ENCODE data around the gene GPR21.

Gene GPR21

GRCh38 chr9:123043081-123043939, 9.8 kb downstream of the GPR21 start:
- no peak overlapping the region for H3K27ac ChIP-seq
- TF ChIP-seq, protein P1, sequence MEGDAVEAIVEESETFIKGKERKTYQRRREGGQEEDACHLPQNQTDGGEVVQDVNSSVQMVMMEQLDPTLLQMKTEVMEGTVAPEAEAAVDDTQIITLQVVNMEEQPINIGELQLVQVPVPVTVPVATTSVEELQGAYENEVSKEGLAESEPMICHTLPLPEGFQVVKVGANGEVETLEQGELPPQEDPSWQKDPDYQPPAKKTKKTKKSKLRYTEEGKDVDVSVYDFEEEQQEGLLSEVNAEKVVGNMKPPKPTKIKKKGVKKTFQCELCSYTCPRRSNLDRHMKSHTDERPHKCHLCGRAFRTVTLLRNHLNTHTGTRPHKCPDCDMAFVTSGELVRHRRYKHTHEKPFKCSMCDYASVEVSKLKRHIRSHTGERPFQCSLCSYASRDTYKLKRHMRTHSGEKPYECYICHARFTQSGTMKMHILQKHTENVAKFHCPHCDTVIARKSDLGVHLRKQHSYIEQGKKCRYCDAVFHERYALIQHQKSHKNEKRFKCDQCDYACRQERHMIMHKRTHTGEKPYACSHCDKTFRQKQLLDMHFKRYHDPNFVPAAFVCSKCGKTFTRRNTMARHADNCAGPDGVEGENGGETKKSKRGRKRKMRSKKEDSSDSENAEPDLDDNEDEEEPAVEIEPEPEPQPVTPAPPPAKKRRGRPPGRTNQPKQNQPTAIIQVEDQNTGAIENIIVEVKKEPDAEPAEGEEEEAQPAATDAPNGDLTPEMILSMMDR (conservative IDR thresholded peaks at IDR 0.05): no peak
- TF ChIP-seq ZFX (IDR thresholded peaks at IDR 0.05): no peak

- no peak overlapping the region for H3K27ac ChIP-seq
- no peak for TF ChIP-seq ZFX (IDR thresholded peaks at IDR 0.05)
- TF ChIP-seq, protein P1 (conservative IDR thresholded peaks at IDR 0.05): no peak
Measured at GRCh38 chr9:123044586-123044985, 11.1 kb downstream of the GPR21 start.

GRCh38 chr9:123046406-123047195, 13.1 kb downstream of the GPR21 start:
- TF ChIP-seq, protein P1 (conservative IDR thresholded peaks at IDR 0.05): no peak
- no peak for TF ChIP-seq ZFX (IDR thresholded peaks at IDR 0.05)
- H3K27ac ChIP-seq: no peak overlapping the region

- TF ChIP-seq, protein P1 (conservative IDR thresholded peaks at IDR 0.05): no peak
- no peak for TF ChIP-seq ZFX (IDR thresholded peaks at IDR 0.05)
- H3K27ac ChIP-seq: no peak overlapping the region
Measured at GRCh38 chr9:123048748-123049147, 15.3 kb downstream of the GPR21 start.

GRCh38 chr9:123049589-123050222, 16.2 kb downstream of the GPR21 start:
- TF ChIP-seq ZFX (IDR thresholded peaks at IDR 0.05): no peak
- TF ChIP-seq, protein P1 (conservative IDR thresholded peaks at IDR 0.05): no peak
- H3K27ac ChIP-seq: peak overlapping the region; percentile 49; the same call in 1 of the 2 replicates

GRCh38 chr9:123053046-123053445, 19.6 kb downstream of the GPR21 start:
- TF ChIP-seq ZFX (IDR thresholded peaks at IDR 0.05): no peak
- TF ChIP-seq, protein P1 (conservative IDR thresholded peaks at IDR 0.05): no peak
- no peak overlapping the region for H3K27ac ChIP-seq

Data from C4-2B (cell line).